Measurements from ENCODE around the gene SHC1. TPM values are rescaled to one million over a fixed set of nuclear protein-coding genes. Genes with fewer than 3 reads are reported as not detected.

SHC1 gene
- total RNA-seq, 1 donor from 2014 or later = 69.0 TPM

GRCh38 chr1:154967331-154967950, 3.1 kb downstream of the SHC1 start:
- no peak overlapping the region for H3K27ac Mint-ChIP-seq

DNA sequence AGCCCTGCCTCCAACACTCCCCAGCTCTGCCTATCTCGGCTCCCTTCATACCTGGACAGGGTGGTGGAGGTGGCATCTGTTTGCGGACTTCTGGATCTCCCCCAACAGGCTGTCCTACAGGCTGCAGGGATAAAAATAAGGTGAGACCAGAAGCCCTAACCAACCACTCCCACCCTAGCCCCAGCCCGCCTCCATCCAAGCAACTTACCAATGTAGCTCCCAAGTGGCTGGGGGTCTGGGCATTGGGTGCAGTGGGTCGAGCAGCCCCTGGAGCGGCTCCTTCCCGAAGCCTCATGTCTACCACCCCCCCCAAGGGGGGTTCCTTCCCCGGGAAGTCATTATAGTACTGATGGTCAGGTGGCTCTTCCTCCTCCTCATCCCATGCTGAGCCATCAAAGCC, 4.4 kb downstream of the SHC1 start:
- TF ChIP-seq, protein P1, sequence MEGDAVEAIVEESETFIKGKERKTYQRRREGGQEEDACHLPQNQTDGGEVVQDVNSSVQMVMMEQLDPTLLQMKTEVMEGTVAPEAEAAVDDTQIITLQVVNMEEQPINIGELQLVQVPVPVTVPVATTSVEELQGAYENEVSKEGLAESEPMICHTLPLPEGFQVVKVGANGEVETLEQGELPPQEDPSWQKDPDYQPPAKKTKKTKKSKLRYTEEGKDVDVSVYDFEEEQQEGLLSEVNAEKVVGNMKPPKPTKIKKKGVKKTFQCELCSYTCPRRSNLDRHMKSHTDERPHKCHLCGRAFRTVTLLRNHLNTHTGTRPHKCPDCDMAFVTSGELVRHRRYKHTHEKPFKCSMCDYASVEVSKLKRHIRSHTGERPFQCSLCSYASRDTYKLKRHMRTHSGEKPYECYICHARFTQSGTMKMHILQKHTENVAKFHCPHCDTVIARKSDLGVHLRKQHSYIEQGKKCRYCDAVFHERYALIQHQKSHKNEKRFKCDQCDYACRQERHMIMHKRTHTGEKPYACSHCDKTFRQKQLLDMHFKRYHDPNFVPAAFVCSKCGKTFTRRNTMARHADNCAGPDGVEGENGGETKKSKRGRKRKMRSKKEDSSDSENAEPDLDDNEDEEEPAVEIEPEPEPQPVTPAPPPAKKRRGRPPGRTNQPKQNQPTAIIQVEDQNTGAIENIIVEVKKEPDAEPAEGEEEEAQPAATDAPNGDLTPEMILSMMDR (IDR thresholded peaks at IDR 0.05) = no peak
- no peak for TF ChIP-seq EZH2 (IDR thresholded peaks at IDR 0.05)
- TF ChIP-seq EZH2phosphoT487 (IDR thresholded peaks at IDR 0.05) = no peak
- Histone ChIP-seq H3K36me3 (no peaks in the 10 kb centered on the region), H3K27me3 (no peaks in the 10 kb centered on the region), H3K9me3 (ENCODE audit: low read depth) (no peaks in the 10 kb centered on the region), H3K79me2 (ENCODE audit: low read depth) (peaks cover 49% of the 10 kb centered on the region), H3K4me1 (peaks cover 32% of the 10 kb centered on the region), H4K20me1 (ENCODE audit: low read depth) (peaks cover 16% of the 10 kb centered on the region), H2AFZ (replicated peaks) (no peak overlapping the region), H3F3A (ENCODE audit: low read depth) (peaks cover 24% of the 10 kb centered on the region), H3K4me3 (no peak overlapping the region), H3K4me2 (no peak overlapping the region), H3K9ac (no peak overlapping the region), H3K27ac (no peak overlapping the region)
- H3K27ac Mint-ChIP-seq = no peak overlapping the region
- no peaks in the 10 kb centered on the region for H3K9me3 Mint-ChIP-seq
- no peak overlapping the region for H3K4me3 Mint-ChIP-seq
- H3K27me3 Mint-ChIP-seq (ENCODE audit: insufficient read depth, low read depth) = peaks cover 3% of the 10 kb centered on the region
- no peak for DNase-seq (ENCODE audit: low spot score)
- peaks cover 42% of the 10 kb centered on the region for H3K4me1 Mint-ChIP-seq
- peaks cover 19% of the 10 kb centered on the region for H3K36me3 Mint-ChIP-seq

More at GRCh38 chr1:154967331-154967950, 3.1 kb downstream of the SHC1 start:
- Mint-ChIP-seq H3K27me3 (ENCODE audit: insufficient read depth, low read depth) (peaks cover 5% of the 10 kb centered on the region), H3K4me3 (no peak overlapping the region), H3K4me1 (peaks cover 47% of the 10 kb centered on the region), H3K36me3 (peaks cover 19% of the 10 kb centered on the region), H3K9me3 (no peaks in the 10 kb centered on the region)
- Histone ChIP-seq H4K20me1 (ENCODE audit: low read depth) (peaks cover 13% of the 10 kb centered on the region), H3K27me3 (no peaks in the 10 kb centered on the region), H3K27ac (no peak overlapping the region), H3K79me2 (ENCODE audit: low read depth) (peaks cover 53% of the 10 kb centered on the region), H3K36me3 (no peaks in the 10 kb centered on the region), H3F3A (ENCODE audit: low read depth) (peaks cover 29% of the 10 kb centered on the region), H2AFZ (replicated peaks) (no peak overlapping the region), H3K9ac (no peak overlapping the region), H3K9me3 (ENCODE audit: low read depth) (no peaks in the 10 kb centered on the region), H3K4me3 (no peak overlapping the region), H3K4me2 (no peak overlapping the region), H3K4me1 (peaks cover 40% of the 10 kb centered on the region)
- TF ChIP-seq EZH2phosphoT487 (IDR thresholded peaks at IDR 0.05) (no peak), EZH2 (IDR thresholded peaks at IDR 0.05) (no peak)
- TF ChIP-seq, protein P1 (IDR thresholded peaks at IDR 0.05) = no peak
- no peak for DNase-seq (ENCODE audit: low spot score)

DNA sequence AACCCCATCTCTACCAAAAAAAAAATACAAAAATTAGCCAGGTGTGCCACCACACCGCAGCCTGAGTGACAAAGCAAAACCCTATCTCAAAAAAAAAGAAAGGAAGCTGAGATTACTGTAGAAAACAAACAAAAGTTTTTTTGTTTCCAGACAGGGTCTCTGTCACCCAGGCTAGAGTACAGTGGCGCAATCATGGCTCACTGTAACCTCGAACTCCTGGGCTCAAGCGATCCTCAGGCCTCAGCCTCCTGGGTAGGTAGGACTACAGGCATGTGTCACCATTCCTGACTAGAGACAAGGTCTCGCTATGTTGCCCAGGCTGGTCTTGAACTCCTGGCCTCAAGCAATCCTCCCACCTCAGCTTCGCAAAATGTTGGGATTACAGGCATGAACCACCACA, 6.2 kb downstream of the SHC1 start:
- Mint-ChIP-seq H3K4me1 (peaks cover 41% of the 10 kb centered on the region), H3K9me3 (no peaks in the 10 kb centered on the region), H3K36me3 (peaks cover 19% of the 10 kb centered on the region), H3K4me3 (no peak overlapping the region), H3K27ac (no peak overlapping the region), H3K27me3 (ENCODE audit: insufficient read depth, low read depth) (peaks cover 9% of the 10 kb centered on the region)
- Histone ChIP-seq H3K79me2 (ENCODE audit: low read depth) (peaks cover 55% of the 10 kb centered on the region), H3K9ac (no peak overlapping the region), H3F3A (ENCODE audit: low read depth) (peaks cover 26% of the 10 kb centered on the region), H3K36me3 (no peaks in the 10 kb centered on the region), H4K20me1 (ENCODE audit: low read depth) (peaks cover 20% of the 10 kb centered on the region), H2AFZ (replicated peaks) (no peak overlapping the region), H3K9me3 (ENCODE audit: low read depth) (no peaks in the 10 kb centered on the region), H3K4me1 (peaks cover 28% of the 10 kb centered on the region), H3K27ac (no peak overlapping the region), H3K4me2 (no peak overlapping the region), H3K4me3 (no peak overlapping the region), H3K27me3 (no peaks in the 10 kb centered on the region)
- DNase-seq (ENCODE audit: low spot score) = no peak
- TF ChIP-seq, protein P1 (IDR thresholded peaks at IDR 0.05) = no peak
- TF ChIP-seq EZH2phosphoT487 (IDR thresholded peaks at IDR 0.05) = no peak
- TF ChIP-seq EZH2 (IDR thresholded peaks at IDR 0.05) = no peak

Measured in neural progenitor cell (in vitro differentiated cells).